Liver (tissue), 9 donors: ENCODE data around the gene C1QL3. TPM values are rescaled to one million over a fixed set of nuclear protein-coding genes. Genes with fewer than 3 reads are reported as not detected.

Experiments used
- DNase-seq: peaks from one replicate; pipeline ENCODE4 v3.0.0-alpha.2; 2017; ENCODE audit warnings: low spot score
- H3K27ac ChIP-seq, 2 donors: one replicate each; pipeline ENCODE4 v1.7.0; 2013; ENCODE audit warnings: inconsistent platforms in 2 of 2, low read length in 2 of 2, control low read depth in 1 of 2, low read depth in 1 of 2, mild to moderate bottlenecking in 1 of 2
- H3K27me3 ChIP-seq, 4 donors: one replicate each; pipeline versions ENCODE4 v1.6.1 to v1.7.0; 2013; ENCODE audit warnings: low read length in 3 of 4, inconsistent platforms in 1 of 4, mild to moderate bottlenecking in 1 of 4, moderate library complexity in 1 of 4; ENCODE audit not compliant: control insufficient read depth in 4 of 4, insufficient read depth in 4 of 4
- H3K36me3 ChIP-seq, 4 donors: one replicate each; pipeline versions ENCODE4 v1.6.1 to v1.7.0; 2013; ENCODE audit warnings: low read length in 3 of 4, mild to moderate bottlenecking in 3 of 4, low read depth in 1 of 4, moderate library complexity in 1 of 4; ENCODE audit not compliant: control insufficient read depth in 4 of 4, insufficient read depth in 3 of 4
- H3K4me1 ChIP-seq, 4 donors: one replicate each; pipeline versions ENCODE4 v1.6.1 to v1.7.0; 2013; ENCODE audit warnings: low read length in 3 of 4, mild to moderate bottlenecking in 3 of 4, moderate library complexity in 1 of 4; ENCODE audit not compliant: control insufficient read depth in 4 of 4, insufficient read depth in 4 of 4
- H3K4me3 ChIP-seq, 3 donors: one replicate each; pipeline versions ENCODE4 v1.6.1 to v1.7.0; 2013; ENCODE audit warnings: low read length in 3 of 3, control low read depth in 1 of 3, low read depth in 1 of 3, mild to moderate bottlenecking in 1 of 3
- H3K9ac ChIP-seq, 2 donors: one replicate each; pipeline ENCODE4 v1.7.0; 2013; ENCODE audit warnings: low read length in 2 of 2, mild to moderate bottlenecking in 2 of 2, moderate library complexity in 2 of 2, control low read depth in 1 of 2, low read depth in 1 of 2
- H3K9me3 ChIP-seq, 4 donors: one replicate each; pipeline versions ENCODE4 v1.6.1 to v1.7.0; 2013; ENCODE audit warnings: low read length in 3 of 4; ENCODE audit not compliant: control insufficient read depth in 4 of 4
- FOXA1 ChIP-seq: IDR thresholded peaks from 2 replicates; pipeline ENCODE4 v1.6.1; 2016; ENCODE audit warnings: antibody characterized with exemption
- FOXA2 ChIP-seq: IDR thresholded peaks from 2 replicates; pipeline ENCODE4 v1.6.1; 2016; ENCODE audit warnings: antibody characterized with exemption
- GABPA ChIP-seq, 2 donors: IDR thresholded peaks in 1 of 2; conservative IDR thresholded peaks in 1 of 2; 2 replicates each; pipeline ENCODE4 v1.6.1; 2016; ENCODE audit warnings: antibody characterized with exemption in 2 of 2, mild to moderate bottlenecking in 1 of 2, moderate library complexity in 1 of 2
- HNF4A ChIP-seq, 2 donors: conservative IDR thresholded peaks; 2 replicates each; pipeline ENCODE4 v1.6.1; 2016; ENCODE audit warnings: antibody characterized with exemption in 2 of 2, mild to moderate bottlenecking in 2 of 2
- JUND ChIP-seq, 2 donors: IDR thresholded peaks; 2 replicates each; pipeline ENCODE4 v1.6.1; 2016; ENCODE audit warnings: antibody characterized with exemption in 2 of 2
- NR2F2 ChIP-seq: IDR thresholded peaks from 2 replicates; pipeline ENCODE4 v1.6.1; 2016; ENCODE audit warnings: antibody characterized with exemption
- RAD21 ChIP-seq, 2 donors: IDR thresholded peaks; 2 replicates each; pipeline ENCODE4 v1.6.1; 2016; ENCODE audit warnings: antibody characterized with exemption in 2 of 2, mild to moderate bottlenecking in 2 of 2
- RXRA ChIP-seq, 2 donors: IDR thresholded peaks; 2 replicates each; pipeline ENCODE4 v1.6.1; 2017 to 2018; ENCODE audit warnings: antibody characterized with exemption in 2 of 2, mild to moderate bottlenecking in 1 of 2
- TAF1 ChIP-seq: conservative IDR thresholded peaks from 2 replicates; pipeline ENCODE4 v1.6.1; 2016; ENCODE audit warnings: antibody characterized with exemption, mild to moderate bottlenecking
- YY1 ChIP-seq: IDR thresholded peaks from 2 replicates; pipeline ENCODE4 v1.6.1; 2016; ENCODE audit warnings: antibody characterized with exemption, mild to moderate bottlenecking
- WGBS: extraction: QIAGEN DNeasy Blood & Tissue Kit; methylation state at CpG from one replicate; pipeline ENCODE4 v1.1.7; 2013; 5-methylcytosine and 5-hydroxymethylcytosine counted together
- polyA plus RNA-seq, 2 donors: library from polyadenylated mRNA; stranded (reverse) in 1 of 2; unstranded in 1 of 2; fragments of 200-250 nt in 1 of 2; fragments of >200 nt in 1 of 2; fragmentation: Nextera tagmentation in 1 of 2; extraction: Ambion mirVana in 1 of 2; gene quantifications; one replicate each; pipeline versions ENCODE4 v1.2.1 to v1.2.3, GENCODE V29; 2013 to 2015
- total RNA-seq, 2 donors: library from RNA; depleted of rRNA; stranded (reverse); fragments of >200 nt; gene quantifications; one replicate each; pipeline ENCODE4 v1.2.3, GENCODE V29; 2014
- TF ChIP-seq, protein P1 (sequence below): IDR thresholded peaks from 2 replicates; pipeline ENCODE4 v1.6.1; 2016; ENCODE audit warnings: antibody characterized with exemption, mild to moderate bottlenecking
- TF ChIP-seq, protein P2 (sequence below): fragments of 150-350 bp; IDR thresholded peaks from 2 replicates; pipeline ENCODE4 v1.5.1; 2017; ENCODE audit warnings: improper control_type of control experiment, low read depth, low read length; ENCODE audit not compliant: missing input control
- TF ChIP-seq, protein P3 (sequence below): IDR thresholded peaks from 2 replicates; pipeline ENCODE4 v1.6.1; 2016; ENCODE audit warnings: antibody characterized with exemption
- TF ChIP-seq, protein P4 (sequence below): IDR thresholded peaks from 2 replicates; pipeline ENCODE4 v1.6.1; 2016; ENCODE audit warnings: antibody characterized with exemption
- donor health status: healthy.
- donor health status: healthy.
- donor health status: healthy.
- donor health status: healthy.
- donor health status: healthy.

C1QL3 gene
- total and polyA plus RNA-seq, 4 donors = 0.99 TPM; not detected in 3

DNA sequence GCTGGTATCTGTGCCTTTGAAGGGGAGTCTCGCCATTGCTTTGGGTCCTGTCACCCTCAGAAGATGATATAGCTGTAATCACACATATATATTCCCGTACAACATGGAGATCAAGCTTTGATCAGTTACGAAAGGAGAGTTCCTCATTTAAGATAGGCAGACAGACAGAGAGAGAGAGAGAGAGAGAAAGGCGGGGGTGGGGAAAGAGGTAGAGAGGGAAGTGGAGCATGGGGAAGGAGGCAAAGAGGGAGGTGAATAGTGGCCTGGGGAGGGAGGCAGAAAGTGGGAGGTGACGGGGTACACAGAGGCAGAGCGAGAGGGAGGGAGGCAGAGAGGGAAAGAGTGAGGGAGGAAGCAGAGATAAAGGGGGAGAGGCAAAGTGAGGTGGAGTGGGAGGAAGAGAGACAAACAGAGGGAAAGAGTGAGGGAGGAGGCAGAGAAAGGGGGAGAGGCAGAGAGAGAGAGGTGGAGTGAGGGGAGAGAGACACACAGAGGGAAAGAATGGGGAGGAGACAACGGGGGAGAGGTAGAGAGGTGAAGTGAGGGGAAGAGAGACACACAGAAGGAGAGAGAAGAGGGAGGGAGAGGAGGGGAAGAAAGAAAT is 44.6 kb upstream of the C1QL3 start (continued):
- TF ChIP-seq, protein P1, sequence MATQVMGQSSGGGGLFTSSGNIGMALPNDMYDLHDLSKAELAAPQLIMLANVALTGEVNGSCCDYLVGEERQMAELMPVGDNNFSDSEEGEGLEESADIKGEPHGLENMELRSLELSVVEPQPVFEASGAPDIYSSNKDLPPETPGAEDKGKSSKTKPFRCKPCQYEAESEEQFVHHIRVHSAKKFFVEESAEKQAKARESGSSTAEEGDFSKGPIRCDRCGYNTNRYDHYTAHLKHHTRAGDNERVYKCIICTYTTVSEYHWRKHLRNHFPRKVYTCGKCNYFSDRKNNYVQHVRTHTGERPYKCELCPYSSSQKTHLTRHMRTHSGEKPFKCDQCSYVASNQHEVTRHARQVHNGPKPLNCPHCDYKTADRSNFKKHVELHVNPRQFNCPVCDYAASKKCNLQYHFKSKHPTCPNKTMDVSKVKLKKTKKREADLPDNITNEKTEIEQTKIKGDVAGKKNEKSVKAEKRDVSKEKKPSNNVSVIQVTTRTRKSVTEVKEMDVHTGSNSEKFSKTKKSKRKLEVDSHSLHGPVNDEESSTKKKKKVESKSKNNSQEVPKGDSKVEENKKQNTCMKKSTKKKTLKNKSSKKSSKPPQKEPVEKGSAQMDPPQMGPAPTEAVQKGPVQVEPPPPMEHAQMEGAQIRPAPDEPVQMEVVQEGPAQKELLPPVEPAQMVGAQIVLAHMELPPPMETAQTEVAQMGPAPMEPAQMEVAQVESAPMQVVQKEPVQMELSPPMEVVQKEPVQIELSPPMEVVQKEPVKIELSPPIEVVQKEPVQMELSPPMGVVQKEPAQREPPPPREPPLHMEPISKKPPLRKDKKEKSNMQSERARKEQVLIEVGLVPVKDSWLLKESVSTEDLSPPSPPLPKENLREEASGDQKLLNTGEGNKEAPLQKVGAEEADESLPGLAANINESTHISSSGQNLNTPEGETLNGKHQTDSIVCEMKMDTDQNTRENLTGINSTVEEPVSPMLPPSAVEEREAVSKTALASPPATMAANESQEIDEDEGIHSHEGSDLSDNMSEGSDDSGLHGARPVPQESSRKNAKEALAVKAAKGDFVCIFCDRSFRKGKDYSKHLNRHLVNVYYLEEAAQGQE = no peak

DNA sequence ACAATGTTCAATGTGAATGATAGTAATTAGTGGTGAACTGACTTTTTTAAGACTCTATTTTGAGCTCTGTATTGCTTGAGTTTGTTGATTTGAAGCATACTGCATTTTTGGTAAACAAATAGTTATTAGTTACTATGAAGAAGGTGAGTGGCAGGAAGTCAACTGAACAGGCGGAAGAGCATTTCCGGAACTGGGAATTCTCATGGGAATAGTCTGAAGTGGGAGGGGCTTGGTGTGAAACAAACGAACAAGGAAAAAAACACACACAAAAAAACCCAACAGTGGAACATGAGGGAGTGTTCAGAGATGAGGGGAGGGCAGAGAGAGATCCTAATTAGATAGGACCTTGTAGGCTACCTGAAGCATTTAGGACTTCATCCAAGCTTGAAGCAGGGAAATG is 43.9 kb upstream of the C1QL3 start:
- H3K36me3 ChIP-seq = no peaks in the 10 kb centered on the region
- no peak overlapping the region for H3K27ac ChIP-seq
- TF ChIP-seq FOXA2 = no peak
- TF ChIP-seq JUND (IDR thresholded peaks at IDR 0.05) = no peak
- TF ChIP-seq GABPA (IDR thresholded peaks at IDR 0.05 in 1 of 2, conservative IDR thresholded peaks at IDR 0.05 in 1 of 2) = no peak
- TF ChIP-seq HNF4A (conservative IDR thresholded peaks at IDR 0.05) = no peak
- TF ChIP-seq, protein P2, sequence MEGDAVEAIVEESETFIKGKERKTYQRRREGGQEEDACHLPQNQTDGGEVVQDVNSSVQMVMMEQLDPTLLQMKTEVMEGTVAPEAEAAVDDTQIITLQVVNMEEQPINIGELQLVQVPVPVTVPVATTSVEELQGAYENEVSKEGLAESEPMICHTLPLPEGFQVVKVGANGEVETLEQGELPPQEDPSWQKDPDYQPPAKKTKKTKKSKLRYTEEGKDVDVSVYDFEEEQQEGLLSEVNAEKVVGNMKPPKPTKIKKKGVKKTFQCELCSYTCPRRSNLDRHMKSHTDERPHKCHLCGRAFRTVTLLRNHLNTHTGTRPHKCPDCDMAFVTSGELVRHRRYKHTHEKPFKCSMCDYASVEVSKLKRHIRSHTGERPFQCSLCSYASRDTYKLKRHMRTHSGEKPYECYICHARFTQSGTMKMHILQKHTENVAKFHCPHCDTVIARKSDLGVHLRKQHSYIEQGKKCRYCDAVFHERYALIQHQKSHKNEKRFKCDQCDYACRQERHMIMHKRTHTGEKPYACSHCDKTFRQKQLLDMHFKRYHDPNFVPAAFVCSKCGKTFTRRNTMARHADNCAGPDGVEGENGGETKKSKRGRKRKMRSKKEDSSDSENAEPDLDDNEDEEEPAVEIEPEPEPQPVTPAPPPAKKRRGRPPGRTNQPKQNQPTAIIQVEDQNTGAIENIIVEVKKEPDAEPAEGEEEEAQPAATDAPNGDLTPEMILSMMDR = no peak
- TF ChIP-seq, protein P3, sequence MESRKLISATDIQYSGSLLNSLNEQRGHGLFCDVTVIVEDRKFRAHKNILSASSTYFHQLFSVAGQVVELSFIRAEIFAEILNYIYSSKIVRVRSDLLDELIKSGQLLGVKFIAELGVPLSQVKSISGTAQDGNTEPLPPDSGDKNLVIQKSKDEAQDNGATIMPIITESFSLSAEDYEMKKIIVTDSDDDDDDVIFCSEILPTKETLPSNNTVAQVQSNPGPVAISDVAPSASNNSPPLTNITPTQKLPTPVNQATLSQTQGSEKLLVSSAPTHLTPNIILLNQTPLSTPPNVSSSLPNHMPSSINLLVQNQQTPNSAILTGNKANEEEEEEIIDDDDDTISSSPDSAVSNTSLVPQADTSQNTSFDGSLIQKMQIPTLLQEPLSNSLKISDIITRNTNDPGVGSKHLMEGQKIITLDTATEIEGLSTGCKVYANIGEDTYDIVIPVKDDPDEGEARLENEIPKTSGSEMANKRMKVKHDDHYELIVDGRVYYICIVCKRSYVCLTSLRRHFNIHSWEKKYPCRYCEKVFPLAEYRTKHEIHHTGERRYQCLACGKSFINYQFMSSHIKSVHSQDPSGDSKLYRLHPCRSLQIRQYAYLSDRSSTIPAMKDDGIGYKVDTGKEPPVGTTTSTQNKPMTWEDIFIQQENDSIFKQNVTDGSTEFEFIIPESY = no peak
- TF ChIP-seq, protein P4, sequence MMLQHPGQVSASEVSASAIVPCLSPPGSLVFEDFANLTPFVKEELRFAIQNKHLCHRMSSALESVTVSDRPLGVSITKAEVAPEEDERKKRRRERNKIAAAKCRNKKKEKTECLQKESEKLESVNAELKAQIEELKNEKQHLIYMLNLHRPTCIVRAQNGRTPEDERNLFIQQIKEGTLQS = no peak
- no peak for TF ChIP-seq TAF1
- no peak for TF ChIP-seq YY1
- no peak for TF ChIP-seq RAD21 (IDR thresholded peaks at IDR 0.05)
- no peak for TF ChIP-seq FOXA1
- TF ChIP-seq NR2F2 = no peak
- TF ChIP-seq, protein P1 = no peak
- TF ChIP-seq RXRA (IDR thresholded peaks at IDR 0.05) = no peak
- DNase-seq = no peak
- H3K27me3 ChIP-seq = peaks cover 0 to 2% (median 0%) of the 10 kb centered on the region in 4 donors
- H3K9ac ChIP-seq = no peak overlapping the region
- no peaks in the 10 kb centered on the region for H3K9me3 ChIP-seq
- H3K4me1 ChIP-seq = no peaks in the 10 kb centered on the region
- H3K4me3 ChIP-seq = no peak overlapping the region
- WGBS = 56% methylated on average over 3 of the region's 3 CpGs
